Endodermal cell (in vitro differentiated cells): Measurements from ENCODE around the gene EEIG1. TPM values are rescaled to one million over a fixed set of nuclear protein-coding genes. Genes with fewer than 3 reads are reported as not detected.

ENCODE experiments used
- DNase-seq: peaks from one replicate; pipeline ENCODE4 v3.0.0-alpha.2; 2017
- H3K27ac ChIP-seq: 2 replicates; pipeline ENCODE4 v1.5.1; 2013; ENCODE audit warnings: mild to moderate bottlenecking, low read depth, low read length, moderate library complexity
- H3K27me3 ChIP-seq: 2 replicates; pipeline ENCODE4 v1.6.1; 2013; ENCODE audit warnings: mild to moderate bottlenecking, low read length, moderate library complexity; ENCODE audit not compliant: insufficient read depth, control insufficient read depth, poor library complexity, severe bottlenecking
- H3K36me3 ChIP-seq: 2 replicates; pipeline ENCODE4 v1.7.0; 2013; ENCODE audit warnings: mild to moderate bottlenecking, low read length, moderate library complexity; ENCODE audit not compliant: control insufficient read depth, insufficient read depth
- H3K4me1 ChIP-seq: one replicate; pipeline ENCODE4 v1.7.0; 2013; ENCODE audit warnings: low read length; ENCODE audit not compliant: control insufficient read depth, insufficient read depth
- H3K4me3 ChIP-seq: 2 replicates; pipeline ENCODE4 v1.5.1; 2013; ENCODE audit warnings: mild to moderate bottlenecking, low read length, moderate library complexity
- H3K9ac ChIP-seq: 2 replicates; pipeline ENCODE4 v1.6.1; 2013; ENCODE audit warnings: mild to moderate bottlenecking, low read length, moderate library complexity; ENCODE audit not compliant: poor library complexity, severe bottlenecking; ENCODE audit errors: extremely low read depth
- H3K9me3 ChIP-seq: 2 replicates; pipeline ENCODE4 v1.6.1; 2013; ENCODE audit warnings: mild to moderate bottlenecking, low read length, moderate library complexity; ENCODE audit not compliant: control insufficient read depth
- H3K27ac Mint-ChIP-seq: 2 replicates; pipeline ENCODE4 v1.8.0; 2020; ENCODE audit warnings: mixed read lengths
- H3K27me3 Mint-ChIP-seq: 2 replicates; pipeline ENCODE4 v1.8.0; 2021; ENCODE audit warnings: mild to moderate bottlenecking, mixed read lengths; ENCODE audit not compliant: insufficient read depth
- H3K36me3 Mint-ChIP-seq: 2 replicates; pipeline ENCODE4 v1.8.0; 2020; ENCODE audit warnings: low read depth, mixed read lengths
- H3K4me1 Mint-ChIP-seq: 2 replicates; pipeline ENCODE4 v1.8.0; 2020; ENCODE audit warnings: mixed read lengths
- H3K4me3 Mint-ChIP-seq: 2 replicates; pipeline ENCODE4 v1.8.0; 2020; ENCODE audit warnings: mild to moderate bottlenecking, moderate library complexity, mixed read lengths
- H3K9me3 Mint-ChIP-seq: 2 replicates; pipeline ENCODE4 v1.8.0; 2020; ENCODE audit warnings: mild to moderate bottlenecking, mixed read lengths
- WGBS, 2 experiments: methylation state at CpG; one replicate each; pipeline versions ENCODE4 v1.1.5 to v1.1.7; 2013; ENCODE audit warnings: missing lambda C conversion rate in 2 of 2, mixed read lengths in 1 of 2; ENCODE audit not compliant: insufficient coverage in 1 of 2, insufficient read length in 1 of 2; 5-methylcytosine and 5-hydroxymethylcytosine counted together
- total RNA-seq, 2 donors: library from RNA; stranded (reverse); fragmentation: NEBNext Ultra II Directional in 1 of 2; extraction: Animal tissue kit (Norgen Biotek cat#: 25700) in 1 of 2; gene quantifications; 2 replicates in 1 of 2; 3 replicates in 1 of 2; pipeline ENCODE4 v1.2.1, GENCODE V29; 2021
- TF ChIP-seq, protein P1 (sequence below): fragments of 200-600 bp; sonication (generic); conservative IDR thresholded peaks from 2 replicates; pipeline ENCODE4 v1.5.0; 2021; ENCODE audit warnings: antibody characterized with exemption, mild to moderate bottlenecking

The EEIG1 gene
- total RNA-seq, 2 donors from 2014 or later: 56.7 to 60.8 TPM

DNA sequence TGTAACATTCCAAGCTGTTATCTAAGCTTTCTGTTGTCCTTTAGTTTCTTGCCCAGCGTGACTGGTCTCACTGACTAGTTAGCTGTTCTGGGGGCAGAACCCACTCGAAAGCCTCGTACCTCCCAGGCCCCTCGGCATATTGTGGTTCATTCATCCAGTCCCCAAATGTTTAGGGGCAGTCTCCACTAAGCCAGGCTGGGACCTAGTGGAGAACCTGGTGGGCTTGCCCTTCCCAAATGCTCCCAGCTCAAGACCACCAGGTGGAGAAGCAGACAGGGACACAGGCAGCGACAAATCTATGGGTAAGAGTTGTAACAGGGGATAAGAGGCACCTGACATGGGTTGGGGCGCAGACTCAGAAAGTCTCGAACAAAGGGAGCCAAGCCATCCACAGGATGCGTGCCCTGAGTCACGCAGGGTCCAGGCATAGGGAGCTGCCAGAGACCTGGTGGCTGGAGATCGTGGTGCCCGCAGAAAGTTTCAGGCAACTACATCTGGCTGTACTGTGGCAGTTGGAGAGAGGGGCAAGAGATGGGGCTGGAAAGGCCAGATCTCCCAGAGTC lies 851 bp upstream of the EEIG1 start:
- H3K9me3 Mint-ChIP-seq: no peaks in the 10 kb centered on the region
- Histone ChIP-seq H3K4me3 (peak overlapping the region; percentile 62), H3K27me3 (no peaks in the 10 kb centered on the region), H3K9ac (peak overlapping the region; percentile 79), H3K9me3 (no peaks in the 10 kb centered on the region), H3K27ac (peak overlapping the region; percentile 94), H3K36me3 (no peaks in the 10 kb centered on the region), H3K4me1 (peaks cover 22% of the 10 kb centered on the region)
- H3K4me3 Mint-ChIP-seq: peak overlapping the region; percentile 61
- TF ChIP-seq, protein P1, sequence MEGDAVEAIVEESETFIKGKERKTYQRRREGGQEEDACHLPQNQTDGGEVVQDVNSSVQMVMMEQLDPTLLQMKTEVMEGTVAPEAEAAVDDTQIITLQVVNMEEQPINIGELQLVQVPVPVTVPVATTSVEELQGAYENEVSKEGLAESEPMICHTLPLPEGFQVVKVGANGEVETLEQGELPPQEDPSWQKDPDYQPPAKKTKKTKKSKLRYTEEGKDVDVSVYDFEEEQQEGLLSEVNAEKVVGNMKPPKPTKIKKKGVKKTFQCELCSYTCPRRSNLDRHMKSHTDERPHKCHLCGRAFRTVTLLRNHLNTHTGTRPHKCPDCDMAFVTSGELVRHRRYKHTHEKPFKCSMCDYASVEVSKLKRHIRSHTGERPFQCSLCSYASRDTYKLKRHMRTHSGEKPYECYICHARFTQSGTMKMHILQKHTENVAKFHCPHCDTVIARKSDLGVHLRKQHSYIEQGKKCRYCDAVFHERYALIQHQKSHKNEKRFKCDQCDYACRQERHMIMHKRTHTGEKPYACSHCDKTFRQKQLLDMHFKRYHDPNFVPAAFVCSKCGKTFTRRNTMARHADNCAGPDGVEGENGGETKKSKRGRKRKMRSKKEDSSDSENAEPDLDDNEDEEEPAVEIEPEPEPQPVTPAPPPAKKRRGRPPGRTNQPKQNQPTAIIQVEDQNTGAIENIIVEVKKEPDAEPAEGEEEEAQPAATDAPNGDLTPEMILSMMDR: no peak
- H3K36me3 Mint-ChIP-seq: peaks cover 3% of the 10 kb centered on the region
- peak overlapping the region; percentile 99 for H3K27ac Mint-ChIP-seq
- DNase-seq: no peak
- peaks cover 36% of the 10 kb centered on the region for H3K4me1 Mint-ChIP-seq
- no peaks in the 10 kb centered on the region for H3K27me3 Mint-ChIP-seq
- 81 to 83% methylated on average over 8 to 11 of the region's 11 CpGs for WGBS, 2 experiments

DNA sequence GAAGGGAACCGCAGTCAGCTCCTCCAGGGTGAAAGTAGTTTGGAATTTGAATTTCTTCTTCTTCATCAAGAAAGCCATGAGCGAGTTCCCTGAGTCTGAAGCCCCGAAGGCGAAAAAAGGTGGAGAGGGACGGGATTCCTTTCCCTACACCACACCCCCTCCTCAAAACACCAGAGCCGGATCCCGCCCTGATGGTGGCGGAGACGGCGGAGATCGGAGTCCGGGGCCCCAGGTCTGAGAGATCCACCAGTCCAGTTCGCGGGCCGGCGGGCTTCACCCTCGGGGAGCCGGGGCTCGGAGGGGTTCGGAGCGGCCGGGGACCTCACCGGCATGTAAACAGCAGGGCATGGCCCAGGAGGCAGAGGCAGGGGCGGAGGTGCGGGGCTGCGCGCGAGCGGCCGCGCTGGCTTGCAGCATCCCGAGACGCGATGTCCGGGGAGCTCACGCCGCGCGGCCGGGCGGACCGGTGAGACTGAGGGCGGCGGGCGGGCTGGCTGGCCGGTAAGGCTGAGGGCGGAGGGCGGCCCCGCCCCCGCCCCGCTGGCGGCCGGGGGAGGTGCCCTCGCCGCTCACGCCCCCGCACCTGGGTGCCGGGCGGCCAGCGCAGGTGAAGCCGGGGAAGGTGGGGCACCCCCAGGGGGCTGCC lies 606 bp downstream of the EEIG1 start:
- Histone ChIP-seq H3K4me1 (peaks cover 26% of the 10 kb centered on the region), H3K9ac (peak overlapping the region; percentile 62), H3K27ac (peak overlapping the region; percentile 49), H3K9me3 (no peaks in the 10 kb centered on the region), H3K27me3 (no peaks in the 10 kb centered on the region), H3K4me3 (peak overlapping the region; percentile 95), H3K36me3 (no peaks in the 10 kb centered on the region)
- peak; percentile 81 for DNase-seq
- H3K27ac Mint-ChIP-seq: peak overlapping the region; percentile 90
- H3K27me3 Mint-ChIP-seq: no peaks in the 10 kb centered on the region
- H3K4me1 Mint-ChIP-seq: peaks cover 41% of the 10 kb centered on the region
- TF ChIP-seq, protein P1: no peak
- 0% methylated on average over 13 to 61 of the region's 61 CpGs for WGBS, 2 experiments
- peaks cover 3% of the 10 kb centered on the region for H3K36me3 Mint-ChIP-seq
- peak overlapping the region; percentile 94 for H3K4me3 Mint-ChIP-seq
- H3K9me3 Mint-ChIP-seq: no peaks in the 10 kb centered on the region

DNA sequence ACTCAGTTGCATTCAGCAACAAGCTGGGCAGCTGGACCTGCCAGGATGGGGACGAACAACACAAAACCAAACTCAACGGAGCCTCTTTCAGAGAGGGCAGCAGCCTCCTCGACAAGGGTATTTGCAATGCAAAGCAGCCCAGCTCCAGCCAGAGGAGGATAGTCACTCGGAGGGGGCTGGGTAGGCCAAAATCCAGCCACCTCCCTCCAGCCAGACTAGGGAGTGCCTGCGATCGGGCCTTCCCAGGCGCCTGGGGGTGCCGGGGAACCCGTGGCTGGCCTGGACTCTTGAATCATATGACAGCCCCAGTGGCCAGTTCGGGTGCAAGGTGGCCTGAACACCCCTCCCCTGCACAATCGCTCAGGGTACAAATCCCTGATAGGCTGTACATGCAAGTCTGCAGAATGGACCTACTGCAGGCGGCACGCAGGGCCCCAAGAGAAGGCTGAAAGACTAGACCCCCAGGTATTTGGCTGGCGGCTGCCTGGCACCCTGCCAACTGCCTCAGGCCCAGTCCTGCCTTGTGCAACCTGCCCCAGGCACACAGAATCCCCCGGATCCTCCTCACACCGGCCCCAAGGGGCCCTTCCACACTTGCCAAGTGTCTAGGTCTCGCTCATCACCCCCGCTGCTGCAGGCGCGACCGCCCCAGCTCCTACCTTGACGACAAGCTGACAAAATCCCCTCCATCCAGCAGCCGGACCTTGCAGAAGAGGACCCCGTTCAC lies 1.3 kb downstream of the EEIG1 start:
- Mint-ChIP-seq H3K27me3 (no peaks in the 10 kb centered on the region), H3K9me3 (no peaks in the 10 kb centered on the region), H3K4me3 (peak overlapping the region; percentile 94), H3K27ac (peak overlapping the region; percentile 90), H3K36me3 (peaks cover 3% of the 10 kb centered on the region), H3K4me1 (peaks cover 38% of the 10 kb centered on the region)
- H3K27me3 ChIP-seq: no peaks in the 10 kb centered on the region
- H3K36me3 ChIP-seq: no peaks in the 10 kb centered on the region
- peaks cover 27% of the 10 kb centered on the region for H3K4me1 ChIP-seq
- H3K9me3 ChIP-seq: no peaks in the 10 kb centered on the region
- peak overlapping the region; percentile 62 for H3K9ac ChIP-seq
- peak overlapping the region; percentile 55 for H3K27ac ChIP-seq
- peak overlapping the region; percentile 95 for H3K4me3 ChIP-seq
- peak; percentile 83 for DNase-seq
- TF ChIP-seq, protein P1: no peak
- 1 to 2% methylated on average over 8 to 24 of the region's 24 CpGs for WGBS, 2 experiments
